A673 (cell line): ENCODE data around the gene FPGS. TPM values are rescaled to one million over a fixed set of nuclear protein-coding genes. Genes with fewer than 3 reads are reported as not detected.

Source experiments
- BruUV-seq: library from RNA; stranded (reverse); fragments of 400-500 nt; replicated peaks from 2 replicates; lab custom pipeline; 2021; lab: Mats Ljungman, UMichigan
- CTCF ChIA-PET: fragments of 300-600 bp; sonication (Branson Sonifier 250); formaldehyde crosslinking; loops from one replicate; lab custom pipeline; 2022; ENCODE audit warnings: antibody characterized with exemption; lab: Charles Lee
- POLR2A ChIA-PET: fragments of 300-600 bp; sonication (Branson Sonifier 250); formaldehyde crosslinking; loops from one replicate; lab custom pipeline; 2022; ENCODE audit warnings: antibody characterized with exemption; ENCODE audit not compliant: low non-redundant PET; lab: Charles Lee
- DNase-seq: peaks from one replicate; pipeline ENCODE4 v3.0.0-alpha.2; 2015; ENCODE audit warnings: low spot score
- H3K27ac ChIP-seq: fragments of 200-600 bp; sonication (generic); 2 replicates; pipeline ENCODE4 v1.5.1; 2016; ENCODE audit warnings: mixed run types, low read depth, mild to moderate bottlenecking, mixed read lengths, antibody characterized with exemption, low read length; ENCODE audit not compliant: poor library complexity, severe bottlenecking
- H3K27me3 ChIP-seq: fragments of 200-600 bp; sonication (generic); replicated peaks from 2 replicates; pipeline ENCODE4 v1.6.1; 2017; ENCODE audit warnings: mixed run types, low read depth, mild to moderate bottlenecking, mixed read lengths, antibody characterized with exemption, low read length; ENCODE audit not compliant: insufficient read depth, poor library complexity
- H3K36me3 ChIP-seq: fragments of 200-600 bp; sonication (generic); 2 replicates; pipeline ENCODE4 v1.6.1; 2016; ENCODE audit warnings: mixed run types, mild to moderate bottlenecking, mixed read lengths, antibody characterized with exemption, low read length; ENCODE audit not compliant: insufficient read depth, poor library complexity, severe bottlenecking
- H3K4me1 ChIP-seq: fragments of 200-600 bp; sonication (generic); 2 replicates; pipeline ENCODE4 v1.6.1; 2017; ENCODE audit warnings: mixed run types, mild to moderate bottlenecking, mixed read lengths, antibody characterized with exemption, low read length; ENCODE audit not compliant: insufficient read depth, poor library complexity, severe bottlenecking
- H3K4me3 ChIP-seq: fragments of 200-600 bp; sonication (generic); 2 replicates; pipeline ENCODE4 v1.5.1; 2016; ENCODE audit warnings: low read depth, mixed run types, mild to moderate bottlenecking, mixed read lengths, low read length; ENCODE audit not compliant: poor library complexity, severe bottlenecking
- H3K9me3 ChIP-seq: fragments of 200-600 bp; sonication (generic); 2 replicates; pipeline ENCODE4 v1.6.1; 2016; ENCODE audit warnings: mixed run types, low read depth, mild to moderate bottlenecking, mixed read lengths, antibody characterized with exemption, low read length; ENCODE audit not compliant: poor library complexity, severe bottlenecking
- CTCF ChIP-seq: fragments of 300-800, 200-600 bp; sonication (generic); conservative IDR thresholded peaks from 2 replicates; pipeline ENCODE4 v1.5.1; 2017; ENCODE audit warnings: low read depth, mild to moderate bottlenecking, antibody characterized with exemption, low read length, moderate library complexity, mixed read lengths
- EZH2 ChIP-seq: fragments of 200-600 bp; sonication (generic); IDR thresholded peaks from 2 replicates; pipeline ENCODE4 v1.6.1; 2017; ENCODE audit warnings: borderline replicate concordance, low read depth, mild to moderate bottlenecking, mixed read lengths, antibody characterized with exemption, low read length; ENCODE audit not compliant: poor library complexity, severe bottlenecking
- intact Hi-C: fragments of 100-400 bp; cut with micrococcal nuclease; formaldehyde crosslinking; loops from one replicate; pipeline ENCODE4 v1.10.0; 2022; ENCODE audit not compliant: unreplicated experiment
- total RNA-seq: library from RNA; stranded (reverse); gene quantifications from 2 replicates; pipeline ENCODE4 v1.2.3, GENCODE V29; 2021

FPGS gene
- total RNA-seq, 1 experiment from 2014 or later, result 74.9 TPM

GRCh38 chr9:127789179-127789578 is 13.5 kb upstream of the FPGS start:
- ChIA-PET CTCF (no interaction called here), POLR2A (no interaction called here)
- no peak for DNase-seq
- H3K4me1 ChIP-seq, result peaks cover 6% of the 10 kb centered on the region
- peaks cover 58% of the 10 kb centered on the region for H3K36me3 ChIP-seq
- no peaks in the 10 kb centered on the region for H3K9me3 ChIP-seq
- no peak overlapping the region for H3K4me3 ChIP-seq
- H3K27ac ChIP-seq, result no peak overlapping the region
- BruUV-seq, result no TSS peak
- intact Hi-C loops, result loop anchor here (5.0 kb wide), 1 partner anchor 78 kb away; no protein-coding TSS in a partner anchor
- no peak for TF ChIP-seq CTCF
- no peaks in the 10 kb centered on the region for H3K27me3 ChIP-seq

GRCh38 chr9:127790094-127790855 is 12.4 kb upstream of the FPGS start:
- no peak for DNase-seq
- intact Hi-C loops, result no loop called here
- Histone ChIP-seq H3K36me3 (peaks cover 58% of the 10 kb centered on the region), H3K4me1 (peaks cover 6% of the 10 kb centered on the region), H3K27ac (no peak overlapping the region), H3K4me3 (no peak overlapping the region), H3K27me3 (no peaks in the 10 kb centered on the region), H3K9me3 (no peaks in the 10 kb centered on the region)
- no TSS peak for BruUV-seq
- TF ChIP-seq EZH2 (no peak), CTCF (no peak)
- ChIA-PET POLR2A (no interaction called here), CTCF (no interaction called here)

- peaks cover 6% of the 10 kb centered on the region for H3K4me1 ChIP-seq
Observed at GRCh38 chr9:127791085-127791484, 11.6 kb upstream of the FPGS start.

More at GRCh38 chr9:127791085-127791484, 11.6 kb upstream of the FPGS start:
- Histone ChIP-seq H3K4me3 (no peak overlapping the region), H3K27me3 (no peaks in the 10 kb centered on the region), H3K27ac (no peak overlapping the region), H3K36me3 (peaks cover 58% of the 10 kb centered on the region), H3K9me3 (no peaks in the 10 kb centered on the region)
- ChIA-PET POLR2A (no interaction called here), CTCF (no interaction called here)
- TF ChIP-seq CTCF, result no peak
- no peak for TF ChIP-seq EZH2
- intact Hi-C loops, result no loop called here
- no peak for DNase-seq
- no TSS peak for BruUV-seq
